Stimulated activated CD8-positive, alpha-beta memory T cell treated with anti-CD3 and anti-CD28 coated beads, Interleukin-4, amount 100 ng/mL, for 1 hour (primary cell): ENCODE measurements around the gene SAA2.
"Not testable (repeated sequence)": the region's sequence is repeated elsewhere in the genome, so short reads cannot be mapped to it uniquely, and the experiment has no call there.

Experiments
- DNase-seq, 2 donors: peaks; one replicate each; pipeline ENCODE4 v3.0.0-alpha.2; 2020; ENCODE audit warnings: low read depth in 2 of 2, low spot score in 1 of 2

Gene SAA2

GRCh38 chr11:18253233-18253632 lies 4.8 kb upstream of the SAA2 start:
- no peak for DNase-seq

- DNase-seq: not testable (repeated sequence)
These were observed 1.3 kb downstream of the SAA2 start for GRCh38 chr11:18247191-18247581.

- not testable (repeated sequence) for DNase-seq
These were observed 1.9 kb downstream of the SAA2 start for GRCh38 chr11:18246379-18247190.

GRCh38 chr11:18245396-18245795 lies 3.1 kb downstream of the SAA2 start:
- DNase-seq: no peak

GRCh38 chr11:18243783-18244362 lies 4.6 kb downstream of the SAA2 start:
- peak; percentile 4 to 15 for DNase-seq

- DNase-seq: no peak
These were observed 8.8 kb downstream of the SAA2 start for GRCh38 chr11:18239655-18240054.

- DNase-seq: no peak
These were observed 11.7 kb downstream of the SAA2 start, which contains the start of gene SAA4 for GRCh38 chr11:18236664-18237356. TSS of gene SAA4 (minus strand) at chr11:18236802. CDS start at chr11:18235926, 876 bp downstream.

GRCh38 chr11:18235394-18236334 lies 12.8 kb downstream of the SAA2 start:
- no peak for DNase-seq

GRCh38 chr11:18233912-18234311 lies 14.6 kb downstream of the SAA2 start:
- no peak for DNase-seq

- DNase-seq: no peak
These were observed 17.6 kb downstream of the SAA2 start for GRCh38 chr11:18230859-18231258.

GRCh38 chr11:18229501-18229900 lies 19.0 kb downstream of the SAA2 start:
- DNase-seq: no peak

GRCh38 chr11:18225913-18226312 lies 22.6 kb downstream of the SAA2 start:
- DNase-seq: no peak

GRCh38 chr11:18223591-18224387 lies 24.7 kb downstream of the SAA2 start:
- no peak for DNase-seq

GRCh38 chr11:18222814-18223421 lies 25.6 kb downstream of the SAA2 start:
- no peak for DNase-seq

- DNase-seq: no peak
These were observed 27.1 kb downstream of the SAA2 start for GRCh38 chr11:18221274-18221876.

GRCh38 chr11:18209058-18209457 lies 39.4 kb downstream of the SAA2 start:
- DNase-seq: no peak

GRCh38 chr11:18204771-18205170 lies 43.7 kb downstream of the SAA2 start:
- DNase-seq: no peak

GRCh38 chr11:18204220-18204619 lies 44.2 kb downstream of the SAA2 start:
- no peak for DNase-seq

- no peak for DNase-seq
These were observed 44.7 kb downstream of the SAA2 start for GRCh38 chr11:18203723-18204122.
